GM21619 (cell line): ENCODE data around the gene TTR.
A peak's percentile ranks its signal among the peaks of the same experiment; 100 is the strongest.

Experiments
- ATAC-seq: cut with Tn5 transposase; IDR thresholded peaks from one replicate; pipeline ENCODE4 v1.9.1; 2021; ENCODE audit not compliant: unreplicated experiment

The TTR gene

GRCh38 chr18:31612124-31612523 lies 20.4 kb downstream of the TTR start:
- no peak for ATAC-seq

- no peak for ATAC-seq
Observed at GRCh38 chr18:31614044-31614443, 22.4 kb downstream of the TTR start.

- no peak for ATAC-seq
Observed at GRCh38 chr18:31616586-31616985, 24.9 kb downstream of the TTR start.

- no peak for ATAC-seq
Observed at GRCh38 chr18:31617031-31617717, 25.5 kb downstream of the TTR start.

- no peak for ATAC-seq
Observed at GRCh38 chr18:31618801-31619200, 27.1 kb downstream of the TTR start.

- ATAC-seq, result no peak
Observed at GRCh38 chr18:31619291-31619690, 27.6 kb downstream of the TTR start.

- ATAC-seq, result no peak
Observed at GRCh38 chr18:31624892-31625640, 33.4 kb downstream of the TTR start.

GRCh38 chr18:31626409-31626808 lies 34.7 kb downstream of the TTR start:
- no peak for ATAC-seq

GRCh38 chr18:31630549-31630948 lies 38.9 kb downstream of the TTR start:
- ATAC-seq, result no peak

GRCh38 chr18:31631526-31631925 lies 39.8 kb downstream of the TTR start:
- ATAC-seq, result no peak

- no peak for ATAC-seq
Observed at GRCh38 chr18:31632356-31632755, 40.7 kb downstream of the TTR start.

- peak; percentile 17 for ATAC-seq
Observed at GRCh38 chr18:31633392-31634330, 42.0 kb downstream of the TTR start.

- ATAC-seq, result peak; percentile 98
Observed at GRCh38 chr18:31634331-31634713, 42.6 kb downstream of the TTR start.

GRCh38 chr18:31636387-31636786 lies 44.7 kb downstream of the TTR start:
- ATAC-seq, result no peak

GRCh38 chr18:31637445-31637844 lies 45.8 kb downstream of the TTR start:
- ATAC-seq, result no peak

- ATAC-seq, result no peak
Observed at GRCh38 chr18:31643003-31643402, 51.3 kb downstream of the TTR start.

GRCh38 chr18:31645411-31645810 lies 53.7 kb downstream of the TTR start:
- no peak for ATAC-seq

GRCh38 chr18:31646332-31647126 lies 54.9 kb downstream of the TTR start:
- no peak for ATAC-seq

GRCh38 chr18:31647127-31647753 lies 55.6 kb downstream of the TTR start:
- ATAC-seq, result no peak
